ENCODE data around the gene DNAJA3. TPM values are rescaled to one million over a fixed set of nuclear protein-coding genes. Genes with fewer than 3 reads are reported as not detected.

DNAJA3 gene
- total and polyA plus RNA-seq, 4 donors: 24.8 to 38.5 (median 35.5) TPM

DNA sequence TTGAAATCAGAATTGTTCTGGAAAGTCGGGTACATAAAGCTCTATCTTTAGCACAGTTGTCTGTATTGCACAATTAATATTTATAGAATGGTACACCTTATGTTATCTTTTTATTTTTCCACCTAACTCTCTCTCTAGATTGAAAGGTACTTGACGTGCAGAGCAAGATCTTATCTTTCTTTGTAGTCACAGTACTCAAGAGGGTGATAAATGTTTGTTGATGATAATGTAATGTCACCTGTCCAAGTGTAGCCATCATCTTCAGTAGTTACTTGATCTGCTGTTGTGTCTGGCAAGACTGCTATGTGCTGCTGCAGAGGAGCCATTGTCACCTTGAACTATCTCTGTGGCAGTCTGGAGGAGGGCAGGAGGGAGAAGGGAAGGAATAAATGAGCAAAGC lies 55.9 kb downstream of the DNAJA3 start:
- Histone ChIP-seq H3K9ac (ENCODE audit: insufficient read depth in 1 of 2, low read length in 2 of 2) (no peak overlapping the region), H3K9me3 (ENCODE audit: control insufficient read depth in 4 of 4, insufficient read depth in 3 of 4, low read length in 3 of 4) (no peaks in the 10 kb centered on the region), H3K36me3 (ENCODE audit: control insufficient read depth in 4 of 4, insufficient read depth in 4 of 4, low read length in 4 of 4) (peaks cover 0 to 8% (median 3%) of the 10 kb centered on the region in 4 donors), H3K4me3 (no peak overlapping the region), H3K4me1 (ENCODE audit: control insufficient read depth in 5 of 5, insufficient read depth in 5 of 5, low read length in 5 of 5) (peaks cover 0 to 11% (median 2%) of the 10 kb centered on the region in 5 donors), H3K27me3 (ENCODE audit: control insufficient read depth in 3 of 3, insufficient read depth in 3 of 3, low read length in 2 of 3) (no peaks in the 10 kb centered on the region), H3K27ac (ENCODE audit: low read depth in 1 of 2, low read length in 1 of 2) (peak overlapping the region in 1 of 2 donors; percentile 47)
- 58 to 80% methylated on average over 2 of the region's 2 CpGs for WGBS, 2 donors
- no peak for ATAC-seq (ENCODE audit: insufficient read depth, low FRiP score)
- no peak for DNase-seq
- TF ChIP-seq, protein P1, sequence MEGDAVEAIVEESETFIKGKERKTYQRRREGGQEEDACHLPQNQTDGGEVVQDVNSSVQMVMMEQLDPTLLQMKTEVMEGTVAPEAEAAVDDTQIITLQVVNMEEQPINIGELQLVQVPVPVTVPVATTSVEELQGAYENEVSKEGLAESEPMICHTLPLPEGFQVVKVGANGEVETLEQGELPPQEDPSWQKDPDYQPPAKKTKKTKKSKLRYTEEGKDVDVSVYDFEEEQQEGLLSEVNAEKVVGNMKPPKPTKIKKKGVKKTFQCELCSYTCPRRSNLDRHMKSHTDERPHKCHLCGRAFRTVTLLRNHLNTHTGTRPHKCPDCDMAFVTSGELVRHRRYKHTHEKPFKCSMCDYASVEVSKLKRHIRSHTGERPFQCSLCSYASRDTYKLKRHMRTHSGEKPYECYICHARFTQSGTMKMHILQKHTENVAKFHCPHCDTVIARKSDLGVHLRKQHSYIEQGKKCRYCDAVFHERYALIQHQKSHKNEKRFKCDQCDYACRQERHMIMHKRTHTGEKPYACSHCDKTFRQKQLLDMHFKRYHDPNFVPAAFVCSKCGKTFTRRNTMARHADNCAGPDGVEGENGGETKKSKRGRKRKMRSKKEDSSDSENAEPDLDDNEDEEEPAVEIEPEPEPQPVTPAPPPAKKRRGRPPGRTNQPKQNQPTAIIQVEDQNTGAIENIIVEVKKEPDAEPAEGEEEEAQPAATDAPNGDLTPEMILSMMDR (IDR thresholded peaks at IDR 0.05; ENCODE audit: control extremely low read depth, extremely low read depth): no peak

- no peaks in the 10 kb centered on the region for H3K27me3 ChIP-seq (ENCODE audit: control insufficient read depth in 3 of 3, insufficient read depth in 3 of 3, low read length in 2 of 3)
- no peak overlapping the region for H3K9ac ChIP-seq (ENCODE audit: insufficient read depth in 1 of 2, low read length in 2 of 2)
- DNase-seq: no peak
- peaks cover 0 to 16% (median 1%) of the 10 kb centered on the region in 5 donors for H3K4me1 ChIP-seq (ENCODE audit: control insufficient read depth in 5 of 5, insufficient read depth in 5 of 5, low read length in 5 of 5)
- no peak overlapping the region for H3K4me3 ChIP-seq
- H3K9me3 ChIP-seq (ENCODE audit: control insufficient read depth in 4 of 4, insufficient read depth in 3 of 4, low read length in 3 of 4): no peaks in the 10 kb centered on the region
- 96 to 97% methylated on average over 1 of the region's 1 CpG for WGBS, 2 donors
- H3K36me3 ChIP-seq (ENCODE audit: control insufficient read depth in 4 of 4, insufficient read depth in 4 of 4, low read length in 4 of 4): peaks cover 0 to 8% (median 4%) of the 10 kb centered on the region in 4 donors
- TF ChIP-seq, protein P1 (IDR thresholded peaks at IDR 0.05; ENCODE audit: control extremely low read depth, extremely low read depth): no peak
- no peak for ATAC-seq (ENCODE audit: insufficient read depth, low FRiP score)
- peak overlapping the region in 1 of 2 donors; percentile 47 for H3K27ac ChIP-seq (ENCODE audit: low read depth in 1 of 2, low read length in 1 of 2)
Observed at GRCh38 chr16:4481963-4482362, 56.3 kb downstream of the DNAJA3 start.

GRCh38 chr16:4486126-4486893 lies 60.6 kb downstream of the DNAJA3 start:
- DNase-seq (no peak), ATAC-seq (ENCODE audit: insufficient read depth, low FRiP score) (no peak)
- WGBS, 2 donors: 91 to 96% methylated on average over 3 of the region's 3 CpGs

More at GRCh38 chr16:4486126-4486893, 60.6 kb downstream of the DNAJA3 start:
- no peaks in the 10 kb centered on the region for H3K27me3 ChIP-seq (ENCODE audit: control insufficient read depth in 3 of 3, insufficient read depth in 3 of 3, low read length in 2 of 3)
- peaks cover 0 to 11% (median 6%) of the 10 kb centered on the region in 4 donors for H3K36me3 ChIP-seq (ENCODE audit: control insufficient read depth in 4 of 4, insufficient read depth in 4 of 4, low read length in 4 of 4)
- H3K4me1 ChIP-seq (ENCODE audit: control insufficient read depth in 5 of 5, insufficient read depth in 5 of 5, low read length in 5 of 5): peaks cover 0 to 27% (median 0%) of the 10 kb centered on the region in 5 donors
- H3K4me3 ChIP-seq: no peak overlapping the region
- H3K9me3 ChIP-seq (ENCODE audit: control insufficient read depth in 4 of 4, insufficient read depth in 3 of 4, low read length in 3 of 4): no peaks in the 10 kb centered on the region
- peak overlapping the region; percentile 75 to 97 for H3K27ac ChIP-seq (ENCODE audit: low read depth in 1 of 2, low read length in 1 of 2)
- TF ChIP-seq, protein P1 (IDR thresholded peaks at IDR 0.05; ENCODE audit: control extremely low read depth, extremely low read depth): no peak
- H3K9ac ChIP-seq (ENCODE audit: insufficient read depth in 1 of 2, low read length in 2 of 2): no peak overlapping the region

All from lung (tissue), 12 donors.